GM12878 (cell line): ENCODE measurements around the gene SLC25A3. TPM values are rescaled to one million over a fixed set of nuclear protein-coding genes. Genes with fewer than 3 reads are reported as not detected.

Experiments
- CHD2 ChIP-seq: IDR thresholded peaks from 2 replicates; pipeline ENCODE4 v1.6.1; 2011; ENCODE audit warnings: low read depth, low read length, improper control_type of control experiment, borderline replicate concordance
- DPF2 ChIP-seq: fragments of 450-650 bp; IDR thresholded peaks from 2 replicates; pipeline ENCODE4 v1.6.1; 2017; ENCODE audit warnings: mild to moderate bottlenecking
- EP300 ChIP-seq, 2 experiments: fragments of 150-350 bp in 1 of 2; IDR thresholded peaks; 2 replicates each; pipeline ENCODE4 v1.6.1; 2011 to 2012; ENCODE audit warnings: low read depth in 2 of 2, low read length in 2 of 2, borderline replicate concordance in 1 of 2, improper control_type of control experiment in 1 of 2, inconsistent platforms in 1 of 2; ENCODE audit not compliant: control insufficient read depth in 1 of 2
- EZH2 ChIP-seq: IDR thresholded peaks from 2 replicates; pipeline ENCODE4 v1.6.1; 2012; ENCODE audit warnings: low read depth, mild to moderate bottlenecking, control low read depth, inconsistent platforms, low read length, borderline replicate concordance; ENCODE audit not compliant: control insufficient read depth
- GATAD2B ChIP-seq: fragments of 450-650 bp; conservative IDR thresholded peaks from 2 replicates; pipeline ENCODE4 v1.6.1; 2017; ENCODE audit warnings: low read depth, mild to moderate bottlenecking, moderate library complexity
- IKZF1 ChIP-seq: fragments of 450-650 bp; conservative IDR thresholded peaks from 2 replicates; pipeline ENCODE4 v1.6.1; 2017; ENCODE audit warnings: antibody characterized with exemption, mild to moderate bottlenecking
- IRF4 ChIP-seq: IDR thresholded peaks from 2 replicates; pipeline ENCODE4 v1.6.1; 2011; ENCODE audit warnings: low read depth, low read length
- KLF5 ChIP-seq: fragments of 450-650 bp; IDR thresholded peaks from 2 replicates; pipeline ENCODE4 v1.6.1; 2014; ENCODE audit warnings: mild to moderate bottlenecking; ENCODE audit not compliant: partially characterized antibody
- LARP7 ChIP-seq: fragments of 450-650 bp; IDR thresholded peaks from 2 replicates; pipeline ENCODE4 v1.6.1; 2017; ENCODE audit warnings: mild to moderate bottlenecking
- MAX ChIP-seq: IDR thresholded peaks from 2 replicates; pipeline ENCODE4 v1.6.1; 2012; ENCODE audit warnings: low read depth, low read length, improper control_type of control experiment
- MEF2B ChIP-seq: fragments of 450-650 bp; IDR thresholded peaks from 2 replicates; pipeline ENCODE4 v1.6.1; 2018; ENCODE audit warnings: mild to moderate bottlenecking, moderate library complexity; ENCODE audit not compliant: partially characterized antibody, poor library complexity, severe bottlenecking
- MXI1 ChIP-seq: fragments of 150-350 bp; IDR thresholded peaks from 2 replicates; pipeline ENCODE4 v1.6.1; 2011; ENCODE audit warnings: low read depth, mild to moderate bottlenecking, inconsistent platforms, low read length, improper control_type of control experiment
- NBN ChIP-seq: fragments of 450-650 bp; IDR thresholded peaks from 2 replicates; pipeline ENCODE4 v1.6.1; 2016
- NR2C1 ChIP-seq: fragments of 450-650 bp; IDR thresholded peaks from 2 replicates; pipeline ENCODE4 v1.6.1; 2017; ENCODE audit warnings: antibody characterized with exemption, mild to moderate bottlenecking, moderate library complexity
- NR2F1 ChIP-seq: fragments of 450-650 bp; conservative IDR thresholded peaks from 2 replicates; pipeline ENCODE4 v1.6.1; 2017; ENCODE audit warnings: mild to moderate bottlenecking
- PML ChIP-seq: IDR thresholded peaks from 2 replicates; pipeline ENCODE4 v1.6.1; 2012; ENCODE audit warnings: low read length, inconsistent platforms
- SIN3A ChIP-seq: IDR thresholded peaks from 2 replicates; pipeline ENCODE4 v1.6.1; 2012; ENCODE audit warnings: low read depth, low read length, improper control_type of control experiment
- SMAD5 ChIP-seq: IDR thresholded peaks from 2 replicates; pipeline ENCODE4 v1.6.1; 2016; ENCODE audit warnings: antibody characterized with exemption, low read depth
- SMC3 ChIP-seq: IDR thresholded peaks from 2 replicates; pipeline ENCODE4 v1.6.1; 2011; ENCODE audit warnings: low read length, improper control_type of control experiment, borderline replicate concordance
- SPI1 ChIP-seq: IDR thresholded peaks from 2 replicates; pipeline ENCODE4 v1.6.1; 2011; ENCODE audit warnings: low read depth, mild to moderate bottlenecking, low read length, moderate library complexity, borderline replicate concordance; ENCODE audit not compliant: insufficient read depth
- USF1 ChIP-seq: IDR thresholded peaks from 2 replicates; pipeline ENCODE4 v1.6.1; 2011; ENCODE audit warnings: borderline replicate concordance, low read depth, mild to moderate bottlenecking, moderate library complexity, mixed read lengths, low read length; ENCODE audit not compliant: insufficient read depth; ENCODE audit errors: extremely low read length
- YY1 ChIP-seq: IDR thresholded peaks from 2 replicates; pipeline ENCODE4 v1.6.1; 2011; ENCODE audit warnings: low read depth, mild to moderate bottlenecking, low read length
- ZNF217 ChIP-seq: fragments of 450-650 bp; IDR thresholded peaks from 2 replicates; pipeline ENCODE4 v1.6.1; 2017; ENCODE audit warnings: antibody characterized with exemption, mild to moderate bottlenecking
- ZNF24 ChIP-seq: fragments of 450-650 bp; IDR thresholded peaks from 2 replicates; pipeline ENCODE4 v1.6.1; 2017; ENCODE audit warnings: antibody characterized with exemption, mild to moderate bottlenecking
- polyA plus RNA-seq, 11 experiments: library from polyadenylated mRNA; depleted of rRNA in 4 of 11; unstranded in 6 of 11; stranded (reverse) in 5 of 11; fragments of >200 nt; fragmentation: Nextera tagmentation in 4 of 11; fragmentation: Illumina TruSeq in 1 of 11; extraction: Ambion mirVana in 4 of 11; extraction: Trizol in 1 of 11; gene quantifications; 1 replicate in 1 of 11; 2 replicates in 10 of 11; pipeline versions ENCODE4 v1.2.1 to v1.2.3, GENCODE V29; 2011 to 2016; ENCODE audit warnings: inconsistent platforms in 2 of 11, missing spikeins in 2 of 11, low read depth in 1 of 11
- total RNA-seq, 4 experiments: library from RNA; depleted of rRNA in 3 of 4; stranded (reverse); fragments of >200 nt in 3 of 4; fragmentation: Illumina TruSeq in 1 of 4; extraction: Trizol in 1 of 4; gene quantifications; 2 replicates each; pipeline versions ENCODE4 v1.2.1 to v1.2.3, GENCODE V29; 2013 to 2021
- TF ChIP-seq, protein P1 (sequence below): fragments of 450-650 bp; IDR thresholded peaks from 2 replicates; pipeline ENCODE4 v1.6.1; 2018; ENCODE audit warnings: borderline replicate concordance, mild to moderate bottlenecking; ENCODE audit not compliant: partially characterized antibody
- TF ChIP-seq, protein P2 (sequence below): fragments of 450-650 bp; IDR thresholded peaks from 2 replicates; pipeline ENCODE4 v1.6.1; 2016; ENCODE audit warnings: mild to moderate bottlenecking

Gene SLC25A3
- total and polyA plus RNA-seq, 10 of the 15 experiments (the other 5 are each of a cell fraction or from before 2014, with no cell fraction given), result 314 to 700 (median 589) TPM

- TF ChIP-seq, protein P1, sequence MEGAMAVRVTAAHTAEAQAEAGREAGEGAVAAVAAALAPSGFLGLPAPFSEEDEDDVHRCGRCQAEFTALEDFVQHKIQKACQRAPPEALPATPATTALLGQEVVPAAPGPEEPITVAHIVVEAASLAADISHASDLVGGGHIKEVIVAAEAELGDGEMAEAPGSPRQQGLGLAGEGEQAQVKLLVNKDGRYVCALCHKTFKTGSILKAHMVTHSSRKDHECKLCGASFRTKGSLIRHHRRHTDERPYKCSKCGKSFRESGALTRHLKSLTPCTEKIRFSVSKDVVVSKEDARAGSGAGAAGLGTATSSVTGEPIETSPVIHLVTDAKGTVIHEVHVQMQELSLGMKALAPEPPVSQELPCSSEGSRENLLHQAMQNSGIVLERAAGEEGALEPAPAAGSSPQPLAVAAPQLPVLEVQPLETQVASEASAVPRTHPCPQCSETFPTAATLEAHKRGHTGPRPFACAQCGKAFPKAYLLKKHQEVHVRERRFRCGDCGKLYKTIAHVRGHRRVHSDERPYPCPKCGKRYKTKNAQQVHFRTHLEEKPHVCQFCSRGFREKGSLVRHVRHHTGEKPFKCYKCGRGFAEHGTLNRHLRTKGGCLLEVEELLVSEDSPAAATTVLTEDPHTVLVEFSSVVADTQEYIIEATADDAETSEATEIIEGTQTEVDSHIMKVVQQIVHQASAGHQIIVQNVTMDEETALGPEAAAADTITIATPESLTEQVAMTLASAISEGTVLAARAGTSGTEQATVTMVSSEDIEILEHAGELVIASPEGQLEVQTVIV, result peak; percentile 65
- no peak for TF ChIP-seq EP300 (IDR thresholded peaks at IDR 0.05; ENCODE audit: borderline replicate concordance in 1 of 2, control insufficient read depth in 1 of 2, low read depth in 2 of 2, low read length in 2 of 2)
- no peak for TF ChIP-seq CHD2
- TF ChIP-seq SMC3, result no peak
- peak; percentile 42 for TF ChIP-seq USF1
- TF ChIP-seq MEF2B, result peak; percentile 86
- peak; percentile 84 for TF ChIP-seq DPF2
- no peak for TF ChIP-seq KLF5
- no peak for TF ChIP-seq ZNF217
- peak; percentile 39; the same call in 1 of the 2 replicates for TF ChIP-seq MAX
- TF ChIP-seq SPI1, result peak; percentile 80
- TF ChIP-seq IRF4, result 0 out of 2 replicates have a peak, but pooled peaks have one; percentile 6
- TF ChIP-seq IKZF1, result peak; percentile 66
- TF ChIP-seq PML, result no peak
- 0 out of 2 replicates have a peak, but pooled peaks have one; percentile 37 for TF ChIP-seq YY1
- TF ChIP-seq, protein P2, sequence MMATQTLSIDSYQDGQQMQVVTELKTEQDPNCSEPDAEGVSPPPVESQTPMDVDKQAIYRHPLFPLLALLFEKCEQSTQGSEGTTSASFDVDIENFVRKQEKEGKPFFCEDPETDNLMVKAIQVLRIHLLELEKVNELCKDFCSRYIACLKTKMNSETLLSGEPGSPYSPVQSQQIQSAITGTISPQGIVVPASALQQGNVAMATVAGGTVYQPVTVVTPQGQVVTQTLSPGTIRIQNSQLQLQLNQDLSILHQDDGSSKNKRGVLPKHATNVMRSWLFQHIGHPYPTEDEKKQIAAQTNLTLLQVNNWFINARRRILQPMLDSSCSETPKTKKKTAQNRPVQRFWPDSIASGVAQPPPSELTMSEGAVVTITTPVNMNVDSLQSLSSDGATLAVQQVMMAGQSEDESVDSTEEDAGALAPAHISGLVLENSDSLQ, result peak; percentile 6; the same call in 1 of the 2 replicates
- TF ChIP-seq EZH2, result no peak
- TF ChIP-seq SMAD5, result no peak
- TF ChIP-seq NR2F1, result peak; percentile 96
- peak; percentile 65 for TF ChIP-seq NR2C1
- TF ChIP-seq ZNF24, result 0 out of 2 replicates have a peak, but pooled peaks have one; percentile 14
- no peak for TF ChIP-seq SIN3A
- TF ChIP-seq NBN, result peak; percentile 69; the same call in 1 of the 2 replicates
- no peak for TF ChIP-seq LARP7
- peak; percentile 39; the same call in 1 of the 2 replicates for TF ChIP-seq MXI1
- TF ChIP-seq GATAD2B, result peak; percentile 49
Observed at GRCh38 chr12:98612696-98613334, 19.3 kb downstream of the SLC25A3 start (continued).
